ENCODE measurements around the gene TPSG1.

The TPSG1 gene

DNA sequence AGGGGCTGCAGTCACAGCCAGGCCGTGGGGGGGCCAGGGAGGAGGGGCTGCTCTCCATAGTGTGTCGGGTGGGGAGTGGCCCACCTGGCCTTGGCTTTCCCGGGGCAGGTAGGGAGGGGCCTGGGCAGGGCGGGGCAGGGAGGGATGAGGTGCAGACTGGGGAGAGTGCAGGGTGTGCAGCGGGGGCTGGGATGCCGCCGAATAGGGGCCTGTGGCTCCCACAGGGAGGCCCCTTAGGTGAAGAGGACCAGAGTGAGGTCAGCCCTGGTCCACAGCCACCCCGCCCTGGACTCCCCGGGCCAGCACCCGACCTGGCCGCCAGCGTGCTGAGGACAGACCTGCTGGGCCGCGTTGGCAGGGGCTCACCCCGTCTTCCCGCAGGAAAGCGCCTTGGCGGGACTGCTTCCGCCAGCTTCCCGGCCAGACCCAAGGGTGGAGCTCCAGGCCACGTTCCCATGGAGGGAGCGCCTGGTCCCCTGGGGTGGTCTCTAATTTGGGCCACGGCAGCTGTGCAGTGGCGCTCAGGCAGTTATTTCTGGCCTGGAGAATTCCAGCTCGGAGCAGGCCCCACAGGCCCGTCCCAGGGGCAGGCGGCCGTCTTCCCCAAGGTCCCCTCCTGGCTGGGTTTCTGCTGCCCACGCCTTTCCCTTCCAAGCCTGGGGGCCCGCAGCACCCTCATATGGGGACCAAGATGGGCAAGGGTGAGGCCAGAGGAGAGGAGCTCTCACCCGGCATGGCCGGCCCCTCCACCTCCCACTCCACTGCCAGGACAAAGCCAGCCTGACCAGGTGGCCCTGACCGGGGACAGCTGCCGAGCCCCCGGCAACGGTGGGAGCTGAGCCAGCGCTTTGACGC is 44.3 kb downstream of the TPSG1 start:
- intact Hi-C loops (cut with DNase I; ENCODE audit: low total_unique reads), result no loop called here

DNA sequence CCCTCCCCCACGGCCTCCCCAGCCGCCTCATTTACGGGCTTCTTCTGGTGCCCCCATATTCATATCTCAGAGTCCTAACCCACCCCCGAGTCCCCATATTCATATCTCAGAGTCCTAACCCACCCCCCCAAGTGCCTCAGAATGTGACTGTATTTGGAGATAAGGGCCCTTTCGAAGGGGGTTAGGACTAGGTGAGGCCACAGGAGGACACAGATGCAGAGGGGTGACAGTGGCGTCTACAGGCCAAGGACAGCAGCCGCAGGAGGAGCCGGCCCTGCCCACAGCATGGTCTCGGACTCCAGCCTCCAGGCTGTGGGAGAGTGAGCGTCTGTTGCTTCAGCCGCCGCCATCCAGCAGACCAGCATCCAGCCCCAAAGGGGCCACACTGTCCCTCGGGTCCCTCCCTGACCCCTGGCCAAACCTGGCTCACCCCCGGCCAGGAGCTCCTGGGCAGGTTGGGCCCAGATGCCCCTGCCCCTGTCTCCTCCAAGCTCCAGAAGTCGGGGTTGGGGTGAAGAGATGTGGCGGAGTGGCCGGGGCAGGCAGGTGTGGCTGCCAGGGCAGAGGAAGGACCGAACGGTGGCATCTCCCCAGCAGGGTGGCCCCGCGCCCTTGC is 46.7 kb downstream of the TPSG1 start:
- no peak for DNase-seq
- Histone ChIP-seq H3K4me1 (peaks cover 0 to 76% (median 40%) of the 10 kb centered on the region in 4 donors), H3K27me3 (no peaks in the 10 kb centered on the region), H3K9me3 (no peaks in the 10 kb centered on the region), H3K4me3 (no peak overlapping the region), H3K36me3 (no peaks in the 10 kb centered on the region), H3K27ac (peak overlapping the region; percentile 8 to 94)
- intact Hi-C loops (cut with DNase I; ENCODE audit: low total_unique reads), result no loop called here
- TF ChIP-seq, protein P1, sequence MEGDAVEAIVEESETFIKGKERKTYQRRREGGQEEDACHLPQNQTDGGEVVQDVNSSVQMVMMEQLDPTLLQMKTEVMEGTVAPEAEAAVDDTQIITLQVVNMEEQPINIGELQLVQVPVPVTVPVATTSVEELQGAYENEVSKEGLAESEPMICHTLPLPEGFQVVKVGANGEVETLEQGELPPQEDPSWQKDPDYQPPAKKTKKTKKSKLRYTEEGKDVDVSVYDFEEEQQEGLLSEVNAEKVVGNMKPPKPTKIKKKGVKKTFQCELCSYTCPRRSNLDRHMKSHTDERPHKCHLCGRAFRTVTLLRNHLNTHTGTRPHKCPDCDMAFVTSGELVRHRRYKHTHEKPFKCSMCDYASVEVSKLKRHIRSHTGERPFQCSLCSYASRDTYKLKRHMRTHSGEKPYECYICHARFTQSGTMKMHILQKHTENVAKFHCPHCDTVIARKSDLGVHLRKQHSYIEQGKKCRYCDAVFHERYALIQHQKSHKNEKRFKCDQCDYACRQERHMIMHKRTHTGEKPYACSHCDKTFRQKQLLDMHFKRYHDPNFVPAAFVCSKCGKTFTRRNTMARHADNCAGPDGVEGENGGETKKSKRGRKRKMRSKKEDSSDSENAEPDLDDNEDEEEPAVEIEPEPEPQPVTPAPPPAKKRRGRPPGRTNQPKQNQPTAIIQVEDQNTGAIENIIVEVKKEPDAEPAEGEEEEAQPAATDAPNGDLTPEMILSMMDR (IDR thresholded peaks at IDR 0.05), result no peak

More for the DNA sequence above, 44.3 kb downstream of the TPSG1 start:
- TF ChIP-seq, protein P1 (IDR thresholded peaks at IDR 0.05), result no peak
- H3K4me1 ChIP-seq, result peaks cover 0 to 81% (median 49%) of the 10 kb centered on the region in 4 donors
- H3K27ac ChIP-seq, result peak overlapping the region; percentile 83 to 94
- H3K9me3 ChIP-seq, result no peaks in the 10 kb centered on the region
- peak; percentile 58 to 96 for DNase-seq
- H3K36me3 ChIP-seq, result no peaks in the 10 kb centered on the region
- no peaks in the 10 kb centered on the region for H3K27me3 ChIP-seq
- peak overlapping the region; percentile 36 for H3K4me3 ChIP-seq

- DNase-seq, result no peak
- Histone ChIP-seq H3K27me3 (no peaks in the 10 kb centered on the region), H3K27ac (peak overlapping the region; percentile 34 to 94), H3K4me3 (no peak overlapping the region), H3K4me1 (peaks cover 0 to 70% (median 34%) of the 10 kb centered on the region in 4 donors), H3K9me3 (no peaks in the 10 kb centered on the region), H3K36me3 (no peaks in the 10 kb centered on the region)
- TF ChIP-seq, protein P1 (IDR thresholded peaks at IDR 0.05), result no peak
- intact Hi-C loops (cut with DNase I; ENCODE audit: low total_unique reads), result no loop called here
These were observed 47.3 kb downstream of the TPSG1 start for GRCh38 chr16:1177750-1178149.

- Histone ChIP-seq H3K27ac (peak overlapping the region in 1 of 2 donors; percentile 94), H3K27me3 (no peaks in the 10 kb centered on the region), H3K9me3 (no peaks in the 10 kb centered on the region), H3K4me1 (peaks cover 0 to 63% (median 27%) of the 10 kb centered on the region in 4 donors), H3K4me3 (no peak overlapping the region), H3K36me3 (no peaks in the 10 kb centered on the region)
- intact Hi-C loops (cut with DNase I; ENCODE audit: low total_unique reads), result no loop called here
- no peak for DNase-seq
- TF ChIP-seq, protein P1 (IDR thresholded peaks at IDR 0.05), result no peak
These were observed 48.0 kb downstream of the TPSG1 start for GRCh38 chr16:1177053-1177452.

DNA sequence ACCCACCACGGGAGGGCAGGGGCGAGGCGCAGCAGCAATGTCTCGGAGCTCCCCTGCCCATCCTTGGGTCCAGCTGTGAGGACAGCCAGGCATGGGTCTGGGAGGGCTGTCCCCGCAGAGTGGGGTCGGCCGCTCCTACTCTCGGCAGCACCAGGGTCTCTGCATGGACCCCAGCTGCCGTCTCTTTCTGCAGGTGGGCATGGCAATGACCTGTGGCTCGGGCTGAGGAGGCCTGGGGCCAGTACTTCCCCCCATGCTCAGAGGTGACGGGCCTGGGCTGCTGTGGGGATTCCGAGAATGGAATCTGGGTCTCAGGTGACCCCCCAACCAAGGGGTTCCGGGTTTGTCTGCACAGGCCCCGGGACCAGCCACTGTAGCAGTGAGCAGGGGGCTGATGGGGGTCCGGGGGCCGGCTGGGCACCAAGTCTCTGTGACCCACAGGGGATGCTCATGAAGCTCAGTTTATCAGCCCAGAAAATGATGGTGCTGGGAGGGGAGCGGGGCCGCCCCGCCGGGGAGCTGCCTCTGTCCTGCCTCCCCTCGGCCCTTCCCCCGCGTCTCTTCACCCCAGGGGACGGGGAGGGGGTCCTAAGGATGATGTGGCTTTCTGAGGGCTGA is 48.7 kb downstream of the TPSG1 start:
- no peaks in the 10 kb centered on the region for H3K27me3 ChIP-seq
- DNase-seq, result no peak
- H3K36me3 ChIP-seq, result peaks cover 0 to 3% (median 0%) of the 10 kb centered on the region in 3 donors
- H3K27ac ChIP-seq, result peak overlapping the region in 1 of 2 donors; percentile 94
- no peaks in the 10 kb centered on the region for H3K9me3 ChIP-seq
- TF ChIP-seq, protein P1 (IDR thresholded peaks at IDR 0.05), result no peak
- intact Hi-C loops (cut with DNase I; ENCODE audit: low total_unique reads), result no loop called here
- H3K4me1 ChIP-seq, result peaks cover 0 to 59% (median 21%) of the 10 kb centered on the region in 4 donors
- no peak overlapping the region for H3K4me3 ChIP-seq

Measured in tibial artery (tissue), 4 donors.